Hematopoietic multipotent progenitor cell treated with erythropoietin and hydrocortisone succinate and interleukin-3 and kit ligand, for 6 days (in vitro differentiated cells): ENCODE data around the gene PRLH.

ENCODE experiments used
- DNase-seq: peaks from one replicate; pipeline ENCODE4 v3.0.0-alpha.2; 2015

The PRLH gene

GRCh38 chr2:237540223-237540775 lies 26.1 kb upstream of the PRLH start:
- no peak for DNase-seq

GRCh38 chr2:237540823-237541222 lies 25.6 kb upstream of the PRLH start:
- peak; percentile 88 for DNase-seq

GRCh38 chr2:237541243-237541642 lies 25.1 kb upstream of the PRLH start:
- no peak for DNase-seq

DNA sequence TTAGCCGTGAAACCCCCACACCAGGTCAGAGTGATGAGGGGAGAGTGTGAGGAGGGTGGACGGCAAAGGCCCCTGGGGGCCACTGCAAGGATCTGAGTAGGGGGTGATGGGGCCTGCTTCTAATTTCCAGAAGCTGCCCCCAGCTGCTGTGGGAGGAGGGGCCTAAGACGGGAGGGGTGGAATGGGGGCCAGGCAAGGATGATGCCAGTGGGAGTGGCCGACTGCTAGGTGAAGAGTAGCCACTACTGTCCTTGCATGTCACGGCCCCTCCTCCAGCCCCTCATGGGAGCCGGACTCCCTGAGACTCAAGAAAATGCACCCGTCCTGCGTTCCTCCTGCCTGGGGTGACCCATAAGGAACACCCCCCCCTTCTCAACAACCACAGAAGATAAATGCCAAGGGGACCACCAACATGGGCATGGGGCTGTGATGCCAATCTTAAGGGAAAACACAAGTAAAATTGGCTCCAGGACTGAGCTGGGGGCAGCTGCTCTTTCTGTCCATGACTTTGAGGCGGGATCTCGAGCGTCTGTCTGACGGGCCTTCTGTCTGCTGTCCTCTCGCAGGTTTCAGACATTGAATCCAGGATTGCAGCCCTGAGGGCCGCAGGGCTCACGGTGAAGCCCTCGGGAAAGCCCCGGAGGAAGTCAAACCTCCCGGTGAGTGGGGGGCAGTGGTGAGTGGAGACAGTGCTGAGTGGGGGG lies 24.2 kb upstream of the PRLH start:
- DNase-seq = no peak

DNA sequence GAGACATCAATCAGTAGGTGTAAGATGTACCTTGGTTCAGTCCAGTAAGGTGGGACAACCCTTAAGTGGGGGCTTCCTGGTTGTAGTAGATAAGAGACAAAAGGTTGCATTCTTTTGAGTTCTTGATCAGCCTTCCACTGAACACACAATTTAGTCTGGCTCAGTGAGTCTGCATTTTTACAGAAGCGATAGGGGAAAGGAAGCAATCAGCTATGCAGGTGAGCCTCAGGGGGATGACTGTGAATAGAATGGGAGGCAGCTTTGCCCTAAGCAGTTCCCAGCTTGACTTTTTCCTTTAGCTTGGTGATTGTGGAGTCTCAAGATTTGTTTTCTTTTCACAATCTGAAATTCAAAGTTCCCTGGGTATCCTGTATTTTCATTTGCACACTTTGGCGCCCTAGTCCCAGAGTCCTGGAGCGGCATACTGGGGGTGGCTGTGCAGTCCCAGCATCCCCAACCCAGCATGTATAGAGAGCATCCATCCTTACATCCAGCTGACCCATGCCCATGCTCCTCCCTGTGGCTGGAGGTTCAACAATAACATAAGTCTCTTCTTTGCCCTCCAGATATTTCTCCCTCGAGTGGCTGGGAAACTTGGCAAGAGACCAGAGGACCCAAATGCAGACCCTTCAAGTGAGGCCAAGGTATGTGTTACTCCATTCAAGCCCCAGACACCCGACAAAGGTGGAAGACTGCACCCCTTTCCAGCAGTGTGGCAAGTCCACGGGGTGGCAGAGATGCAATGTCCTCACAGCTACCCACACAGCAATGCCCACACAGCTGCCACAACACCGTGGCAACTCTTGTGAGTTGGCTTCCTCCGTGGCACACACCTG lies 20.1 kb upstream of the PRLH start:
- no peak for DNase-seq

DNA sequence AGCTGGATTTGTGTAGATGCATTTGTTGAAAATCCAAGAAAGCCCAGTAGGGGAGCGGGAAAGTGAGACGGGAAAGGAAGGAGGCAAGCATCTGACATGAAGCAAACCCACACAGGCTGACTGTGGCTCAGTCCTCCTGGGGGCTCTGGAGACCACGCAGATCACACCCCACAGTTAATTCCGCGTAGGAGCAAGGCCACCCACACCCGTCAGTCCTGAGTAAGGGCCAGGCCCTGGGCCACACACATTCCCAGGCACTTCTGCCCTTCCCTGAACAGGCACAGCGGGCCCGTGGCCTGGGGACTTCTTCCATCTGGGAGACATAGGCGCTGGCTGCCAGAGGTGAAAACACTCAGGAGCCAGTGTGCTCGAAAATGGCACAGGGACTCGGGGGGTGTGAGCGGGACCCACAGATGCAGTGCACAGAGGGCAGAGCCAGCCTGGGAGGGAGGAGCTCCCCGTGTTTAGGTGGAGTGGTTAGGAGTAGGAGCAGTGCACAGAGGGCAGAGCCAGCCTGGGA lies 19.4 kb upstream of the PRLH start:
- DNase-seq = no peak

GRCh38 chr2:237547841-237548416 lies 18.4 kb upstream of the PRLH start:
- DNase-seq = no peak

DNA sequence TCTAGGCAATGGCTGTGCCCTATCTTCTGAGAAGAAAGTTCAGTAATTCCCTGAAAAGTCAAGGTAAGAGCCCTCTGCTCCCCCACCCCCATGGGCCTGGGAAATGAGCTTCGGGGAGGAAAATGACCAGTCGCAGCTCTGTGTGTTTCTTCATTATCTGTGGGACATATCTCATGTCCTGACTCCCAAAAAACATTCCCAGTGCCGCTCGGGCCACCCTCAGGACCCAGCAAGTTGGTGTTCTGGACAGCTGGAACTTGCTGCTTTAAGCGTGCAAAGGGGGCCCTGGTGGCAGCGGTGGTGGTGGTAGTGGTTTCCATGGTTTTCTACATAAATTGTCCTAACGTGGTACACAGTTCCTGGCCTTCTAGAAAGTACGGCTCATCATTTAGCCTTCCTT lies 17.2 kb upstream of the PRLH start:
- no peak for DNase-seq

- DNase-seq = no peak
Observed at GRCh38 chr2:237549643-237550415, 16.5 kb upstream of the PRLH start.

- no peak for DNase-seq
Observed at GRCh38 chr2:237551071-237551574, 15.3 kb upstream of the PRLH start.

- DNase-seq = no peak
Observed at GRCh38 chr2:237552908-237553307, 13.5 kb upstream of the PRLH start.

- DNase-seq = no peak
Observed at GRCh38 chr2:237553948-237554347, 12.4 kb upstream of the PRLH start.

- DNase-seq = no peak
Observed at GRCh38 chr2:237555560-237555959, 10.8 kb upstream of the PRLH start.

GRCh38 chr2:237556773-237557632 lies 9.4 kb upstream of the PRLH start:
- no peak for DNase-seq

- no peak for DNase-seq
Observed at GRCh38 chr2:237557633-237558015, 8.8 kb upstream of the PRLH start.

DNA sequence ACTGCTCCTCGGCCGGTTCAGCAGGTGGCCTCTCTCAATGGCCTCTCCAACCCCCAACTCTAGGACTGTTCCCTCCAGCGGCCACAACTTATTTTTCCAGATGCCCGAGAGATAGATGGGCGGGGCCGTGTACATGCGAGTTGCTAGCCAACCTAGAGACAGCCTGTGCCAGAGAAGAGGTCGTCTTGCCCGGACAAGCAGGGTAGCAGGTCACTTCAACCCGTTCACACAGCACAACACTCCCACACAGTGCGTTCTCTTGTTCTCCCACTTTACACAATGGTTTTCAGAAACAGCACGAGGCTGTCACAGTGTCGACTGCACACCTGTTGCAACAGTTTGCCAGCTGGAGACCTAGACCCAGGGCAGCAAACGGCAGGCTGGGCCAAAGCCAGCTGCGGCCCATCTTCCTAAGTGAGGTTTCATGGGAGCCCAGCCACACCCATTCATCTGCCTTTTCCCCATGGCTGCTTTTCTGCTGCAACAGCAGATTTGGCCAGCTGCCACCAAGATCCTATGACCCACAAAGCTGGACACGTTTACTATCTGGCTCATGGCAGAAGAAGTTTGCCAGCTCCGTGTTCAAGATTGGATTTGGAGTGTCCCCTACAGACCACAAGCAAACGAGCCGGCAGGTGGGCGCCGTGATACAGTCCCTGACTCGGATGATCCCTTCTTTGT lies 7.3 kb upstream of the PRLH start:
- DNase-seq = peak; percentile 36

DNA sequence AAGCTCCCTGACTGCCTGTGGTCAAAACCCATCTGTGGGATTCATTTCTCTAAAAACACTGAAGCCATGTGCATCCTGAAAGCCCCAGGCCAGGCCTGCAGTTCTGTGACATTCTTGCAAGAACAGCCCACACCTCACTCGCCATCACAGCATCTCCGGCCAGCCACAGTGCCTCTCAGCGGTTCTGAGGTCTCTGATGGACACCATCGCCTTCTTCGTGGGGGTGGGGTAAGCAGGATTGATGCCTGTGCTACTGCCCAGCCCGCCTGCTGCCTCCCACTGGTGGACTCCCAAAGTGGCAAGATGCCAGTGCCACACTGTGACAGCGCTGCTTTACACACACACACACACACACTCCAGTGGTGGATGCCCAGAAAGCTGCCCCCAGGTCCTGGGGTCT lies 5.2 kb upstream of the PRLH start:
- DNase-seq = no peak

DNA sequence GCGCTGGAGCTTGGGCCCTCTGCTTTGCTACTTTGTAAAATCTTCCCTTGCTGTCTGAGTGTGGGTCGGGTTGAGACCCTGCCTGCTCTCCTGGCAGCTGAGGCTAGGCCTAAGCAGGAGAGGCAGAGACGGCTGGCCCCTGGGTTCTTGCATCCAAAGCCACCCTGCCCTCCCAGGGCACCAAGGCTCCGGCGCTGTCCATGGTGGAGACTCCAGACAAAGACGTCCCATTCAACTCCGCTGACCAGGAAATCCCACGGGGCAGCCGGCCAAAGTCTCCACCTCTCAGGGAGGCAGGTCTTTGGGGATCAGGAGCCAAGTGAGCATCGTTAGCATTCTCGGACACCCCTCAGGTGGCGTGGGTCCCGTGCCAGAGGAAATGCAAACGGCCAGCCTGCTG lies 2.6 kb upstream of the PRLH start:
- DNase-seq = peak; percentile 33

- no peak for DNase-seq
Observed at GRCh38 chr2:237564526-237565131, 1.7 kb upstream of the PRLH start.

DNA sequence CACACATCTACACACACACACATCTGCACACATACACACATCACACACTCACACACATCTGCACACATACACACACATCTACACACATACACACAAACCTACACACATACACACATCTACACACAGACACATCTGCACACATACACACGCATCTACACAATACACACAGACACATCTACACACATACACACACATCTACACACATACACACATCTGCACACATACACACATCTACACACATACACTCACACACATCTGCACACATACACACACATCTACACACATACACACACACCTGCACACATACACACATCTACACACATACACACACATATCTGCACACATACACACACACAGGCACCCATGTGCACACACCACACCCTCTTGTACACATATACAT lies 400 bp upstream of the PRLH start:
- no peak for DNase-seq
